ENCODE results near the gene ASF1A.

DNA sequence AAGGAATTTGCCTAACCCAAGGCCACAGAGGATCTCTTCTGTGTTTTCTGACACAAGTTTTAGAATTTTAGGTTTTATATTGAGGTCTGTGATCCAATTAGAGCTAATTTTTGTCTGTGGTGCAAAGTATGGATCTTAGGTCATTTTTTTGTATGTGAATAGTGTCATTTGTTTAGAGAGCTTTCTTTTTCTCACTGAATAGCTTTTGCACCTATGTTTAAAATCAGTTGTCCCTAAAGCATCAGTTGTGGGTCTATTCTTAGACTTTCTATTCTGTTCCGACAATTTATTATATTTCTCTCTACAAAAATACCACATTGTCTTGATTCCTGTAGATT lies 41.3 kb downstream of the ASF1A start:
- TF ChIP-seq, protein P1, sequence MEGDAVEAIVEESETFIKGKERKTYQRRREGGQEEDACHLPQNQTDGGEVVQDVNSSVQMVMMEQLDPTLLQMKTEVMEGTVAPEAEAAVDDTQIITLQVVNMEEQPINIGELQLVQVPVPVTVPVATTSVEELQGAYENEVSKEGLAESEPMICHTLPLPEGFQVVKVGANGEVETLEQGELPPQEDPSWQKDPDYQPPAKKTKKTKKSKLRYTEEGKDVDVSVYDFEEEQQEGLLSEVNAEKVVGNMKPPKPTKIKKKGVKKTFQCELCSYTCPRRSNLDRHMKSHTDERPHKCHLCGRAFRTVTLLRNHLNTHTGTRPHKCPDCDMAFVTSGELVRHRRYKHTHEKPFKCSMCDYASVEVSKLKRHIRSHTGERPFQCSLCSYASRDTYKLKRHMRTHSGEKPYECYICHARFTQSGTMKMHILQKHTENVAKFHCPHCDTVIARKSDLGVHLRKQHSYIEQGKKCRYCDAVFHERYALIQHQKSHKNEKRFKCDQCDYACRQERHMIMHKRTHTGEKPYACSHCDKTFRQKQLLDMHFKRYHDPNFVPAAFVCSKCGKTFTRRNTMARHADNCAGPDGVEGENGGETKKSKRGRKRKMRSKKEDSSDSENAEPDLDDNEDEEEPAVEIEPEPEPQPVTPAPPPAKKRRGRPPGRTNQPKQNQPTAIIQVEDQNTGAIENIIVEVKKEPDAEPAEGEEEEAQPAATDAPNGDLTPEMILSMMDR (CRISPR knock-in tag; IDR thresholded peaks at IDR 0.05): no peak
- TF ChIP-seq, protein P2, sequence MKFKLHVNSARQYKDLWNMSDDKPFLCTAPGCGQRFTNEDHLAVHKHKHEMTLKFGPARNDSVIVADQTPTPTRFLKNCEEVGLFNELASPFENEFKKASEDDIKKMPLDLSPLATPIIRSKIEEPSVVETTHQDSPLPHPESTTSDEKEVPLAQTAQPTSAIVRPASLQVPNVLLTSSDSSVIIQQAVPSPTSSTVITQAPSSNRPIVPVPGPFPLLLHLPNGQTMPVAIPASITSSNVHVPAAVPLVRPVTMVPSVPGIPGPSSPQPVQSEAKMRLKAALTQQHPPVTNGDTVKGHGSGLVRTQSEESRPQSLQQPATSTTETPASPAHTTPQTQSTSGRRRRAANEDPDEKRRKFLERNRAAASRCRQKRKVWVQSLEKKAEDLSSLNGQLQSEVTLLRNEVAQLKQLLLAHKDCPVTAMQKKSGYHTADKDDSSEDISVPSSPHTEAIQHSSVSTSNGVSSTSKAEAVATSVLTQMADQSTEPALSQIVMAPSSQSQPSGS (CRISPR knock-in tag; IDR thresholded peaks at IDR 0.05): no peak
- TF ChIP-seq, protein P3, sequence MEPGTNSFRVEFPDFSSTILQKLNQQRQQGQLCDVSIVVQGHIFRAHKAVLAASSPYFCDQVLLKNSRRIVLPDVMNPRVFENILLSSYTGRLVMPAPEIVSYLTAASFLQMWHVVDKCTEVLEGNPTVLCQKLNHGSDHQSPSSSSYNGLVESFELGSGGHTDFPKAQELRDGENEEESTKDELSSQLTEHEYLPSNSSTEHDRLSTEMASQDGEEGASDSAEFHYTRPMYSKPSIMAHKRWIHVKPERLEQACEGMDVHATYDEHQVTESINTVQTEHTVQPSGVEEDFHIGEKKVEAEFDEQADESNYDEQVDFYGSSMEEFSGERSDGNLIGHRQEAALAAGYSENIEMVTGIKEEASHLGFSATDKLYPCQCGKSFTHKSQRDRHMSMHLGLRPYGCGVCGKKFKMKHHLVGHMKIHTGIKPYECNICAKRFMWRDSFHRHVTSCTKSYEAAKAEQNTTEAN (CRISPR knock-in tag; conservative IDR thresholded peaks at IDR 0.05): no peak
- no peak for TF ChIP-seq ZBTB42 (CRISPR knock-in tag; IDR thresholded peaks at IDR 0.05)
- no peak for TF ChIP-seq POLR2AphosphoS5 (IDR thresholded peaks at IDR 0.05; ENCODE audit: low read depth, low read length)
- no peak for TF ChIP-seq ZNF850 (CRISPR knock-in tag; conservative IDR thresholded peaks at IDR 0.05)
- TF ChIP-seq, protein P4, sequence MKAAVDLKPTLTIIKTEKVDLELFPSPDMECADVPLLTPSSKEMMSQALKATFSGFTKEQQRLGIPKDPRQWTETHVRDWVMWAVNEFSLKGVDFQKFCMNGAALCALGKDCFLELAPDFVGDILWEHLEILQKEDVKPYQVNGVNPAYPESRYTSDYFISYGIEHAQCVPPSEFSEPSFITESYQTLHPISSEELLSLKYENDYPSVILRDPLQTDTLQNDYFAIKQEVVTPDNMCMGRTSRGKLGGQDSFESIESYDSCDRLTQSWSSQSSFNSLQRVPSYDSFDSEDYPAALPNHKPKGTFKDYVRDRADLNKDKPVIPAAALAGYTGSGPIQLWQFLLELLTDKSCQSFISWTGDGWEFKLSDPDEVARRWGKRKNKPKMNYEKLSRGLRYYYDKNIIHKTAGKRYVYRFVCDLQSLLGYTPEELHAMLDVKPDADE (CRISPR knock-in tag; IDR thresholded peaks at IDR 0.05): no peak
- no peak for TF ChIP-seq FOXM1 (CRISPR knock-in tag; IDR thresholded peaks at IDR 0.05)
- no peak for TF ChIP-seq NFE2 (CRISPR knock-in tag; IDR thresholded peaks at IDR 0.05)
- TF ChIP-seq NFYB (CRISPR knock-in tag; IDR thresholded peaks at IDR 0.05): no peak
- TF ChIP-seq EP300 (IDR thresholded peaks at IDR 0.05; ENCODE audit: low read depth in 2 of 2, low read length in 2 of 2): no peak
- no peak for TF ChIP-seq EP300 (CRISPR knock-in tag; IDR thresholded peaks at IDR 0.05; ENCODE audit: borderline replicate concordance)
- no peak; the same call in 1 of the 2 replicates for TF ChIP-seq HNF4A (CRISPR knock-in tag; IDR thresholded peaks at IDR 0.05)
- TF ChIP-seq, protein P5, sequence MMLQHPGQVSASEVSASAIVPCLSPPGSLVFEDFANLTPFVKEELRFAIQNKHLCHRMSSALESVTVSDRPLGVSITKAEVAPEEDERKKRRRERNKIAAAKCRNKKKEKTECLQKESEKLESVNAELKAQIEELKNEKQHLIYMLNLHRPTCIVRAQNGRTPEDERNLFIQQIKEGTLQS (CRISPR knock-in tag; IDR thresholded peaks at IDR 0.05): no peak
- TF ChIP-seq, protein P6, sequence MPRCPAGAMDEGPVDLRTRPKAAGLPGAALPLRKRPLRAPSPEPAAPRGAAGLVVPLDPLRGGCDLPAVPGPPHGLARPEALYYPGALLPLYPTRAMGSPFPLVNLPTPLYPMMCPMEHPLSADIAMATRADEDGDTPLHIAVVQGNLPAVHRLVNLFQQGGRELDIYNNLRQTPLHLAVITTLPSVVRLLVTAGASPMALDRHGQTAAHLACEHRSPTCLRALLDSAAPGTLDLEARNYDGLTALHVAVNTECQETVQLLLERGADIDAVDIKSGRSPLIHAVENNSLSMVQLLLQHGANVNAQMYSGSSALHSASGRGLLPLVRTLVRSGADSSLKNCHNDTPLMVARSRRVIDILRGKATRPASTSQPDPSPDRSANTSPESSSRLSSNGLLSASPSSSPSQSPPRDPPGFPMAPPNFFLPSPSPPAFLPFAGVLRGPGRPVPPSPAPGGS (CRISPR knock-in tag; IDR thresholded peaks at IDR 0.05): no peak
